ENCODE data around the gene KRTAP10-12. TPM values are rescaled to one million over a fixed set of nuclear protein-coding genes. Genes with fewer than 3 reads are reported as not detected.
A peak's percentile ranks its signal among the peaks of the same experiment; 100 is the strongest.

Gene KRTAP10-12
- total RNA-seq, 1 donor = not detected

DNA sequence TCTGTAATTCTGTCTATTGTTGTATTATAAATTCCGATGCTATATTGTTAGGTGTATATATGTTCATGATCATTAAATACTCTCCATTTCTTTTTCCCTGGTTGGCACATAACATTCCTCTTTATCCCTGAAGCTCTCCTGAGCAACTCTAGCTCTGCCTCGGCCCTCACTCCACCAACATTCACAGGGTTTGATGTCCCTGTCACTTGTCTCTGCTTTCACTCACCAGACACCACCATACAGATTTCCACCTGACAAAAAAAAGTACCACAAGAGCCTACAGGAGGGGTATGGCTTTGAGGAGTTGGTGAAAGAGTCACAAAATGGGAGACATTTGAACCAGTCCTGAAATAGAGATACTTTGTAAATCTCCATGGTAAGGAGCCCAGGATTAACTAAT, 23.2 kb downstream of the KRTAP10-12 start:
- H2AFZ ChIP-seq (ENCODE audit: low read length) = no peak overlapping the region
- peaks cover 45% of the 10 kb centered on the region for H3K27me3 ChIP-seq (ENCODE audit: insufficient read depth, low read length)
- no peak overlapping the region for H3K27ac ChIP-seq (ENCODE audit: low read depth, low read length)
- H3K36me3 ChIP-seq (ENCODE audit: insufficient read depth, low read length) = no peaks in the 10 kb centered on the region
- H4K20me1 ChIP-seq (ENCODE audit: insufficient read depth, low read length) = no peaks in the 10 kb centered on the region
- H3K9me3 ChIP-seq (ENCODE audit: low read depth, low read length) = no peaks in the 10 kb centered on the region
- no peaks in the 10 kb centered on the region for H3K4me1 ChIP-seq (ENCODE audit: insufficient read depth, low read length)
- H3K79me2 ChIP-seq (ENCODE audit: insufficient read depth, low read length) = no peaks in the 10 kb centered on the region
- H3K4me2 ChIP-seq (ENCODE audit: insufficient read depth, low read length) = no peak overlapping the region
- H3K4me3 ChIP-seq (ENCODE audit: insufficient read depth, low read length) = no peak overlapping the region
- peak; percentile 45 for DNase-seq (ENCODE audit: insufficient read length, low spot score, missing footprints)
- TF ChIP-seq, protein P1, sequence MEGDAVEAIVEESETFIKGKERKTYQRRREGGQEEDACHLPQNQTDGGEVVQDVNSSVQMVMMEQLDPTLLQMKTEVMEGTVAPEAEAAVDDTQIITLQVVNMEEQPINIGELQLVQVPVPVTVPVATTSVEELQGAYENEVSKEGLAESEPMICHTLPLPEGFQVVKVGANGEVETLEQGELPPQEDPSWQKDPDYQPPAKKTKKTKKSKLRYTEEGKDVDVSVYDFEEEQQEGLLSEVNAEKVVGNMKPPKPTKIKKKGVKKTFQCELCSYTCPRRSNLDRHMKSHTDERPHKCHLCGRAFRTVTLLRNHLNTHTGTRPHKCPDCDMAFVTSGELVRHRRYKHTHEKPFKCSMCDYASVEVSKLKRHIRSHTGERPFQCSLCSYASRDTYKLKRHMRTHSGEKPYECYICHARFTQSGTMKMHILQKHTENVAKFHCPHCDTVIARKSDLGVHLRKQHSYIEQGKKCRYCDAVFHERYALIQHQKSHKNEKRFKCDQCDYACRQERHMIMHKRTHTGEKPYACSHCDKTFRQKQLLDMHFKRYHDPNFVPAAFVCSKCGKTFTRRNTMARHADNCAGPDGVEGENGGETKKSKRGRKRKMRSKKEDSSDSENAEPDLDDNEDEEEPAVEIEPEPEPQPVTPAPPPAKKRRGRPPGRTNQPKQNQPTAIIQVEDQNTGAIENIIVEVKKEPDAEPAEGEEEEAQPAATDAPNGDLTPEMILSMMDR (IDR thresholded peaks at IDR 0.05; ENCODE audit: extremely low read depth, low read depth, low read length) = no peak

DNA sequence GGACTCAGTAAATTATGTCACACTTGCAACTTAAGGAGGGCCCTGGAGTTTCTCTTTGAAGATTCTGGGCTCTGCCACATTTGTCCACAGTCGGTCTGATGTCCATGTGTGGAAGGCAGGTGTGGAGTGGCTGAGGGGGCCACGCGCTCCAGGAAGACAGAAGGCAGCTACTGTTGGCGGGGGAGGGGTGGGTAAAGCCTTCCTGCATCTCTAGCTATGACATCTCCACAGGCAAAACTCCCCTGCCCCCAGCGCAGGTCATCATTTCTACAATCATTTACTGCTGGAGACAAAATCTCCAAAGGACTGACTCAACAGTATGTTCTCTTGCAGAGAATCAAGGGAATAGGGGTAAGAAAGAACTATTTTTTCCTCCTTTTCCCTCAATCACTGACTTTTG, 25.8 kb downstream of the KRTAP10-12 start:
- Histone ChIP-seq H3K27ac (ENCODE audit: low read depth, low read length) (no peak overlapping the region), H3K4me3 (ENCODE audit: insufficient read depth, low read length) (no peak overlapping the region), H3K4me1 (ENCODE audit: insufficient read depth, low read length) (no peaks in the 10 kb centered on the region), H3K4me2 (ENCODE audit: insufficient read depth, low read length) (no peak overlapping the region), H2AFZ (ENCODE audit: low read length) (no peak overlapping the region), H3K9me3 (ENCODE audit: low read depth, low read length) (no peaks in the 10 kb centered on the region), H3K27me3 (ENCODE audit: insufficient read depth, low read length) (peaks cover 39% of the 10 kb centered on the region), H3K36me3 (ENCODE audit: insufficient read depth, low read length) (no peaks in the 10 kb centered on the region), H4K20me1 (ENCODE audit: insufficient read depth, low read length) (no peaks in the 10 kb centered on the region), H3K79me2 (ENCODE audit: insufficient read depth, low read length) (no peaks in the 10 kb centered on the region)
- TF ChIP-seq, protein P1 (IDR thresholded peaks at IDR 0.05; ENCODE audit: extremely low read depth, low read depth, low read length) = no peak
- DNase-seq (ENCODE audit: insufficient read length, low spot score, missing footprints) = no peak

DNA sequence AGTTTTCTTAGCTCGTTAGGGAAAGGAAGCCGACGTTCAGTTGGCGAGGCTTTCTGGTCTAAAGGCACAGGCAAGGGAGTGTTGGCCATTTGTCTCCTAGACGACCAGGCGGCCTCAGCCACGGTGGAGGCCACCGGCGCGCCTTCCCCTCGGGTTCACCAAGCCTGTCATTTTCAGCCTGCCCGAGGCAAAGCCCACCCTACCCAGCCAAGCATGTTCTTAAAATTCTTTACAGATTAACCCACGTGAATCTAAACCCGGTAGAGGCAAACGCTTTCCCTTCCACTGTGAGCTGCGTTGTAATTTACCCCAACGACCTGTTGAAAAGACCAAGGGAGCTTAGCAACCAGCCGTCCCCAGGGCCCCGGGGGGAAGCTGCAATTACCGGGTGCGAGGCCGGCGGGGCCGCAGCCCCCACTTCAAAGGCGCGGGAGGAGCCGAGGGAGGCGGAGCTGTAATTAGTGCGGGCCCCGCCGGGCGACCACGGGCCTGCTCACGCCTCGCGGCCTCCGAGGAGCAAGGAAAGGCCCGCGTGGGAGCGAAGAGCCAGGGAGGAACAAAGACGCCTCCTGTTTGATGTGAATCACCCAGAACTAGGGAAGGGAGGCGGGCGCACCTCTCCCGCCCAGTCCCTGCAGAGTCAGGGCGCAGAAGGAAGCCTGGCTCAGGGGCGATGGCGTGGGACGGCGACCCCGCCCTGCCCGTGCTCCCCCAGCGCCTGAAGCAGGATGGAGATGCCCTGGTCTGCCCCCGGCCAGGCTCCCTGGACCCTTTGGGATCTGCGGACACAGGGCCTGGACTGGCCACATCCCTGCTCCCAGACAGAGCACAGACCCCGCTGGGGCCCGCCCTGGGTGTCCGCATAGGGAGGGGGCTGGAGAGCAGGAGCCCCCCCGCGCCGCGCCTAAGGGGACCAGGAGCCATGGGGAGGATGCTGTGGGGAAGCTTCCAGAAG, 26.5 kb downstream of the KRTAP10-12 start:
- H3K4me1 ChIP-seq (ENCODE audit: insufficient read depth, low read length) = no peaks in the 10 kb centered on the region
- no peak overlapping the region for H3K27ac ChIP-seq (ENCODE audit: low read depth, low read length)
- no peaks in the 10 kb centered on the region for H3K36me3 ChIP-seq (ENCODE audit: insufficient read depth, low read length)
- H4K20me1 ChIP-seq (ENCODE audit: insufficient read depth, low read length) = no peaks in the 10 kb centered on the region
- TF ChIP-seq, protein P1 (IDR thresholded peaks at IDR 0.05; ENCODE audit: extremely low read depth, low read depth, low read length) = no peak
- no peaks in the 10 kb centered on the region for H3K79me2 ChIP-seq (ENCODE audit: insufficient read depth, low read length)
- no peak overlapping the region for H3K4me3 ChIP-seq (ENCODE audit: insufficient read depth, low read length)
- H3K9me3 ChIP-seq (ENCODE audit: low read depth, low read length) = no peaks in the 10 kb centered on the region
- no peak overlapping the region for H3K4me2 ChIP-seq (ENCODE audit: insufficient read depth, low read length)
- peak; percentile 84 for DNase-seq (ENCODE audit: insufficient read length, low spot score, missing footprints)
- no peak overlapping the region for H2AFZ ChIP-seq (ENCODE audit: low read length)
- H3K27me3 ChIP-seq (ENCODE audit: insufficient read depth, low read length) = peaks cover 33% of the 10 kb centered on the region

DNA sequence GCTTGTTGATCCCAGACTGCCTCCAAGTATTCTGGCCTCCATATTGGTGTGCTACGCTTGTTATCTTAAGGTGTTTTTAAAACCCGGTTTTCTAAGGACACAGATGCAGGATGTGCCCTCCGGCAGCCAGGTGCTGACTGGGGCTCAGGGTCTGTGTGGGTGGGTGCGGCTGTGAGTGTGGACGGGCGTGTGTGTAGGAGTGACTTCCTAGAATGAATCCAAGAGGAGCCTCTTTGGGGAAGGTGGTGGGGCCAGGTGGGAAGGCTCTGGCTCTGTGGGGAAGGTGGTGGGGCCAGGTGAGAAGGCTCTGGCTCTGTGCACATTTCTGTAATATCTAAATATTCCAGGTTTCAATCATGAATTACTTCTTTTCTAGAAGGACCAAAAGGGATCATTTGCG, 27.2 kb downstream of the KRTAP10-12 start:
- H3K4me1 ChIP-seq (ENCODE audit: insufficient read depth, low read length) = no peaks in the 10 kb centered on the region
- H3K4me3 ChIP-seq (ENCODE audit: insufficient read depth, low read length) = no peak overlapping the region
- H3K79me2 ChIP-seq (ENCODE audit: insufficient read depth, low read length) = no peaks in the 10 kb centered on the region
- no peak overlapping the region for H3K4me2 ChIP-seq (ENCODE audit: insufficient read depth, low read length)
- TF ChIP-seq, protein P1 (IDR thresholded peaks at IDR 0.05; ENCODE audit: extremely low read depth, low read depth, low read length) = no peak
- peaks cover 25% of the 10 kb centered on the region for H3K27me3 ChIP-seq (ENCODE audit: insufficient read depth, low read length)
- H3K9me3 ChIP-seq (ENCODE audit: low read depth, low read length) = no peaks in the 10 kb centered on the region
- no peak overlapping the region for H2AFZ ChIP-seq (ENCODE audit: low read length)
- no peak overlapping the region for H3K27ac ChIP-seq (ENCODE audit: low read depth, low read length)
- H3K36me3 ChIP-seq (ENCODE audit: insufficient read depth, low read length) = no peaks in the 10 kb centered on the region
- DNase-seq (ENCODE audit: insufficient read length, low spot score, missing footprints) = no peak
- no peaks in the 10 kb centered on the region for H4K20me1 ChIP-seq (ENCODE audit: insufficient read depth, low read length)
